Measurements from ENCODE around the gene FBXW12. TPM values are rescaled to one million over a fixed set of nuclear protein-coding genes. Genes with fewer than 3 reads are reported as not detected.

FBXW12 gene
- total and polyA plus RNA-seq, 2 of the 8 experiments (the other 6 are each of a cell fraction or from before 2014, with no cell fraction given) = 0.35 to 0.85 TPM

DNA sequence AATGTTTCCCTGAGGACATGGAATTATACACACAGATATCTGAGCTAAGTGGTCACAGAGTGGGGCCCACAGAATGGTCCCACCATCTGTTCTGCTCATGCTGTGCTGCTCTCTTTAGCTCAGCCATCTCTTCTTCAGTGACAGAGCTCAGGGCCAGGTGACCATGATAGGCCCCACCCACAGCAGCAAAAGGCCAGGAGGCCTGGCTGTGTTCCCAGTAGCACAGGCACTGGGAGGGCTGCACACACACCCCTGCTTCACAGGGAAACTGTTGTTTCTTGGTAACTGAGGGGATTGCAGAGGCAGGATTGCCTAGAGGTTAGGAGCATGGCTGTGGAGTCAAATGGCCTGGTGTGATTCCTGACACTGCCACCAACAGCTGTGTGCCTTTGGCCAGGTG is 4.8 kb upstream of the FBXW12 start:
- DNase-seq (ENCODE audit: low read depth in 1 of 2, low spot score in 2 of 2) (no peak), FAIRE-seq (no peak)
- Histone ChIP-seq H3K4me2 (ENCODE audit: insufficient read depth in 1 of 2, low read depth in 2 of 2, low read length in 2 of 2) (no peak overlapping the region), H3K18ac (ENCODE audit: extremely low read depth, low read length) (no peak overlapping the region), H3K27ac (ENCODE audit: low read depth, low read length) (no peak overlapping the region), H3K79me2 (ENCODE audit: control insufficient read depth in 1 of 2, insufficient read depth in 2 of 2, low read length in 2 of 2) (no peaks in the 10 kb centered on the region), H3K4me1 (replicated peaks in 1 of 4; ENCODE audit: control insufficient read depth in 3 of 4, insufficient read depth in 4 of 4, low read length in 3 of 4) (peaks cover 2 to 12% (median 6%) of the 10 kb centered on the region in 4 experiments; a peak in 6 of 7 replicates), H3K27me3 (replicated peaks in 1 of 4; ENCODE audit: control insufficient read depth in 3 of 4, extremely low read depth in 1 of 4, insufficient read depth in 3 of 4, low read length in 3 of 4) (no peaks in the 10 kb centered on the region), H3K36me3 (ENCODE audit: control insufficient read depth in 2 of 4, insufficient read depth in 4 of 4, low read length in 3 of 4) (no peaks in the 10 kb centered on the region), H3K4ac (replicated peaks; ENCODE audit: insufficient read length, low read depth, low read length) (no peak overlapping the region), H4K20me1 (replicated peaks in 1 of 2; ENCODE audit: control insufficient read depth in 1 of 2, insufficient read depth in 2 of 2, low read length in 2 of 2) (no peaks in the 10 kb centered on the region), H2AK5ac (ENCODE audit: low read depth, low read length) (no peak overlapping the region), H2AFZ (ENCODE audit: low read length) (no peak overlapping the region), H2BK120ac (replicated peaks; ENCODE audit: low read depth, low read length) (no peak overlapping the region), H3K9me3 (ENCODE audit: insufficient read depth in 2 of 2, low read depth in 1 of 2, low read length in 1 of 2) (peaks cover 0 to 1% of the 10 kb centered on the region in 2 experiments; a peak in 1 of 4 replicates), H2BK15ac (ENCODE audit: low read length) (0 out of 2 replicates have a peak overlapping the region, but pooled peaks have one; percentile 63), H3K4me3 (ENCODE audit: extremely low read depth in 1 of 4, insufficient read depth in 2 of 4, low read depth in 3 of 4, low read length in 4 of 4) (no peak overlapping the region), H4K5ac (ENCODE audit: insufficient read length, low read depth, low read length) (no peak overlapping the region), H2BK5ac (ENCODE audit: low read depth, low read length) (0 out of 2 replicates have a peak overlapping the region, but pooled peaks have one; percentile 0), H3K23ac (ENCODE audit: insufficient read length) (no peak overlapping the region), H3K79me1 (ENCODE audit: low read depth, low read length) (no peaks in the 10 kb centered on the region), H2BK20ac (ENCODE audit: low read length) (no peak overlapping the region), H3K9ac (replicated peaks in 1 of 4; ENCODE audit: extremely low read depth in 1 of 4, low read depth in 3 of 4, low read length in 3 of 4) (no peak overlapping the region), H4K91ac (replicated peaks; ENCODE audit: insufficient read length, low read length) (no peak overlapping the region), H4K8ac (ENCODE audit: extremely low read depth, insufficient read depth, low read length) (no peak overlapping the region), H3K14ac (ENCODE audit: insufficient read length) (no peak overlapping the region), H2BK12ac (ENCODE audit: low read depth, low read length) (no peak overlapping the region), H3K23me2 (ENCODE audit: low read depth, low read length) (no peaks in the 10 kb centered on the region), H3K56ac (replicated peaks; ENCODE audit: insufficient read length, low read depth, low read length) (no peak overlapping the region)
- ChIA-PET CTCF (ENCODE audit: partially characterized antibody) (interaction anchor here (0.6 to 1.6 kb wide), 6 partner anchors 34 to 182 kb away, joined by 3 to 6 read pairs (median 4); no protein-coding TSS in a partner anchor), POLR2A (ENCODE audit: partially characterized antibody) (interaction anchor here (1.0 to 1.7 kb wide), 4 partner anchors 10 to 66 kb away, joined by 3 to 7 read pairs (median 3); no protein-coding TSS in a partner anchor)
- no peak for TF ChIP-seq CBX8 (IDR thresholded peaks at IDR 0.05; ENCODE audit: borderline replicate concordance, low read depth, low read length)
- no peak for TF ChIP-seq POLR2AphosphoS5 (IDR thresholded peaks at IDR 0.05; ENCODE audit: low read depth, low read length)
- TF ChIP-seq SRF (IDR thresholded peaks at IDR 0.05; ENCODE audit: low read depth, low read length) = no peak
- no peak for TF ChIP-seq CEBPB (IDR thresholded peaks at IDR 0.05; ENCODE audit: low read depth, low read length)
- TF ChIP-seq BACH1 (IDR thresholded peaks at IDR 0.05; ENCODE audit: low read length) = no peak

Measured in H1 (cell line).